ENCODE data around the gene SP2.
A peak's percentile ranks its signal among the peaks of the same experiment; 100 is the strongest.

SP2 gene

GRCh38 chr17:47879028-47879585 is 16.9 kb upstream of the SP2 start:
- H2BK5ac ChIP-seq (ENCODE audit: low read length): no peak overlapping the region
- H4K8ac ChIP-seq (ENCODE audit: low read depth, low read length): no peak overlapping the region
- H3K14ac ChIP-seq (ENCODE audit: low read length): no peak overlapping the region
- no peaks in the 10 kb centered on the region for H3K36me3 ChIP-seq (replicated peaks in 1 of 2; ENCODE audit: control insufficient read depth in 2 of 2, insufficient read depth in 2 of 2, low read length in 2 of 2)
- no peak overlapping the region for H3K18ac ChIP-seq (ENCODE audit: low read length)
- peaks cover 0 to 83% (median 1%) of the 10 kb centered on the region in 3 experiments for H3K27me3 ChIP-seq (ENCODE audit: control insufficient read depth in 3 of 3, insufficient read depth in 3 of 3, low read depth in 1 of 3, low read length in 3 of 3)
- H3K9me3 ChIP-seq (replicated peaks in 1 of 2; ENCODE audit: control insufficient read depth in 2 of 2, insufficient read depth in 1 of 2, low read depth in 1 of 2, low read length in 2 of 2): no peaks in the 10 kb centered on the region
- H2AFZ ChIP-seq (ENCODE audit: low read length): no peak overlapping the region
- no peak overlapping the region for H2AK5ac ChIP-seq (ENCODE audit: low read depth, low read length)
- no peaks in the 10 kb centered on the region for H3K79me1 ChIP-seq (ENCODE audit: low read depth, low read length)
- H3K23ac ChIP-seq (ENCODE audit: low read depth, low read length, poor library complexity): no peak overlapping the region
- DNase-seq (ENCODE audit: low spot score): no peak
- no peak overlapping the region for H3K4ac ChIP-seq (ENCODE audit: low read length)
- H3K4me2 ChIP-seq (ENCODE audit: insufficient read depth, low read length, poor library complexity, severe bottlenecking): no peak overlapping the region
- H2BK120ac ChIP-seq (ENCODE audit: low read depth, low read length): no peak overlapping the region
- H4K91ac ChIP-seq (ENCODE audit: low read depth, low read length, poor library complexity): no peak overlapping the region
- no peak overlapping the region for H3K27ac ChIP-seq (replicated peaks; ENCODE audit: low read length)
- no peak overlapping the region for H3K9ac ChIP-seq (ENCODE audit: low read depth, low read length, poor library complexity)
- no peak overlapping the region for H2BK12ac ChIP-seq (ENCODE audit: low read length)
- no peak overlapping the region for H2BK15ac ChIP-seq (ENCODE audit: low read length)
- no CpG with 5 or more reads among the region's 2 CpGs for WGBS, 2 donors (ENCODE audit: extremely low coverage in 2 of 2, insufficient read length in 2 of 2, insufficient replicate concordance in 1 of 2)
- H3K4me3 ChIP-seq (ENCODE audit: low read length in 2 of 2): no peak overlapping the region
- peaks cover 0 to 10% of the 10 kb centered on the region in 2 donors for H3K4me1 ChIP-seq (ENCODE audit: control insufficient read depth in 2 of 2, insufficient read depth in 1 of 2, low read depth in 1 of 2, low read length in 2 of 2)

- Histone ChIP-seq H2AFZ (ENCODE audit: low read length) (no peak overlapping the region), H3K4me1 (ENCODE audit: control insufficient read depth in 2 of 2, insufficient read depth in 1 of 2, low read depth in 1 of 2, low read length in 2 of 2) (peaks cover 0 to 8% of the 10 kb centered on the region in 2 donors), H4K91ac (ENCODE audit: low read depth, low read length, poor library complexity) (no peak overlapping the region), H2BK15ac (ENCODE audit: low read length) (no peak overlapping the region), H2BK5ac (ENCODE audit: low read length) (no peak overlapping the region), H3K4ac (ENCODE audit: low read length) (no peak overlapping the region), H3K14ac (ENCODE audit: low read length) (no peak overlapping the region), H3K27me3 (ENCODE audit: control insufficient read depth in 3 of 3, insufficient read depth in 3 of 3, low read depth in 1 of 3, low read length in 3 of 3) (peaks cover 0 to 83% (median 0%) of the 10 kb centered on the region in 3 experiments), H2BK12ac (ENCODE audit: low read length) (no peak overlapping the region), H4K8ac (ENCODE audit: low read depth, low read length) (no peak overlapping the region), H2AK5ac (ENCODE audit: low read depth, low read length) (peak overlapping the region; percentile 25), H3K79me1 (ENCODE audit: low read depth, low read length) (no peaks in the 10 kb centered on the region), H3K27ac (replicated peaks; ENCODE audit: low read length) (no peak overlapping the region), H3K23ac (ENCODE audit: low read depth, low read length, poor library complexity) (peak overlapping the region; percentile 34), H3K4me3 (ENCODE audit: low read length in 2 of 2) (no peak overlapping the region), H2BK120ac (ENCODE audit: low read depth, low read length) (no peak overlapping the region), H3K9ac (ENCODE audit: low read depth, low read length, poor library complexity) (no peak overlapping the region), H3K36me3 (replicated peaks in 1 of 2; ENCODE audit: control insufficient read depth in 2 of 2, insufficient read depth in 2 of 2, low read length in 2 of 2) (no peaks in the 10 kb centered on the region), H3K4me2 (ENCODE audit: insufficient read depth, low read length, poor library complexity, severe bottlenecking) (no peak overlapping the region), H3K9me3 (replicated peaks in 1 of 2; ENCODE audit: control insufficient read depth in 2 of 2, insufficient read depth in 1 of 2, low read depth in 1 of 2, low read length in 2 of 2) (no peaks in the 10 kb centered on the region), H3K18ac (ENCODE audit: low read length) (no peak overlapping the region)
- no CpG with 5 or more reads among the region's 8 CpGs for WGBS, 2 donors (ENCODE audit: extremely low coverage in 2 of 2, insufficient read length in 2 of 2, insufficient replicate concordance in 1 of 2)
- no peak for DNase-seq (ENCODE audit: low spot score)
Observed at GRCh38 chr17:47879776-47880454, 16.1 kb upstream of the SP2 start.

- Histone ChIP-seq H4K8ac (ENCODE audit: low read depth, low read length) (no peak overlapping the region), H4K91ac (ENCODE audit: low read depth, low read length, poor library complexity) (no peak overlapping the region), H3K36me3 (replicated peaks in 1 of 2; ENCODE audit: control insufficient read depth in 2 of 2, insufficient read depth in 2 of 2, low read length in 2 of 2) (no peaks in the 10 kb centered on the region), H2BK5ac (ENCODE audit: low read length) (no peak overlapping the region), H3K4me3 (ENCODE audit: low read length in 2 of 2) (no peak overlapping the region), H3K9me3 (replicated peaks in 1 of 2; ENCODE audit: control insufficient read depth in 2 of 2, insufficient read depth in 1 of 2, low read depth in 1 of 2, low read length in 2 of 2) (no peaks in the 10 kb centered on the region), H3K79me1 (ENCODE audit: low read depth, low read length) (no peaks in the 10 kb centered on the region), H2AFZ (ENCODE audit: low read length) (no peak overlapping the region), H2BK15ac (ENCODE audit: low read length) (no peak overlapping the region), H2BK12ac (ENCODE audit: low read length) (no peak overlapping the region), H2BK120ac (ENCODE audit: low read depth, low read length) (no peak overlapping the region), H3K4me2 (ENCODE audit: insufficient read depth, low read length, poor library complexity, severe bottlenecking) (no peak overlapping the region), H3K4me1 (ENCODE audit: control insufficient read depth in 2 of 2, insufficient read depth in 1 of 2, low read depth in 1 of 2, low read length in 2 of 2) (peaks cover 0 to 12% of the 10 kb centered on the region in 2 donors), H3K14ac (ENCODE audit: low read length) (no peak overlapping the region), H2AK5ac (ENCODE audit: low read depth, low read length) (no peak overlapping the region), H3K27me3 (ENCODE audit: control insufficient read depth in 3 of 3, insufficient read depth in 3 of 3, low read depth in 1 of 3, low read length in 3 of 3) (peaks cover 0 to 78% (median 0%) of the 10 kb centered on the region in 3 experiments), H3K27ac (replicated peaks; ENCODE audit: low read length) (no peak overlapping the region), H3K23ac (ENCODE audit: low read depth, low read length, poor library complexity) (no peak overlapping the region), H3K4ac (ENCODE audit: low read length) (no peak overlapping the region), H3K18ac (ENCODE audit: low read length) (no peak overlapping the region), H3K9ac (ENCODE audit: low read depth, low read length, poor library complexity) (no peak overlapping the region)
- no CpG with 5 or more reads among the region's 7 CpGs for WGBS, 2 donors (ENCODE audit: extremely low coverage in 2 of 2, insufficient read length in 2 of 2, insufficient replicate concordance in 1 of 2)
- no peak for DNase-seq (ENCODE audit: low spot score)
Observed at GRCh38 chr17:47882247-47882646, 13.8 kb upstream of the SP2 start.

GRCh38 chr17:47882695-47883588 is 13.1 kb upstream of the SP2 start:
- Histone ChIP-seq H3K36me3 (replicated peaks in 1 of 2; ENCODE audit: control insufficient read depth in 2 of 2, insufficient read depth in 2 of 2, low read length in 2 of 2) (no peaks in the 10 kb centered on the region), H2BK120ac (ENCODE audit: low read depth, low read length) (no peak overlapping the region), H2BK15ac (ENCODE audit: low read length) (no peak overlapping the region), H3K14ac (ENCODE audit: low read length) (no peak overlapping the region), H2BK5ac (ENCODE audit: low read length) (no peak overlapping the region), H3K4me3 (ENCODE audit: low read length in 2 of 2) (no peak overlapping the region), H2BK12ac (ENCODE audit: low read length) (no peak overlapping the region), H3K27me3 (ENCODE audit: control insufficient read depth in 3 of 3, insufficient read depth in 3 of 3, low read depth in 1 of 3, low read length in 3 of 3) (peaks cover 0 to 71% (median 0%) of the 10 kb centered on the region in 3 experiments), H3K4me2 (ENCODE audit: insufficient read depth, low read length, poor library complexity, severe bottlenecking) (no peak overlapping the region), H4K8ac (ENCODE audit: low read depth, low read length) (no peak overlapping the region), H3K18ac (ENCODE audit: low read length) (no peak overlapping the region), H3K9me3 (replicated peaks in 1 of 2; ENCODE audit: control insufficient read depth in 2 of 2, insufficient read depth in 1 of 2, low read depth in 1 of 2, low read length in 2 of 2) (no peaks in the 10 kb centered on the region), H3K23ac (ENCODE audit: low read depth, low read length, poor library complexity) (peak overlapping the region; percentile 71), H3K27ac (replicated peaks; ENCODE audit: low read length) (no peak overlapping the region), H3K4ac (ENCODE audit: low read length) (no peak overlapping the region), H4K91ac (ENCODE audit: low read depth, low read length, poor library complexity) (no peak overlapping the region), H2AFZ (ENCODE audit: low read length) (no peak overlapping the region), H3K9ac (ENCODE audit: low read depth, low read length, poor library complexity) (no peak overlapping the region), H2AK5ac (ENCODE audit: low read depth, low read length) (peak overlapping the region; percentile 47), H3K79me1 (ENCODE audit: low read depth, low read length) (no peaks in the 10 kb centered on the region), H3K4me1 (ENCODE audit: control insufficient read depth in 2 of 2, insufficient read depth in 1 of 2, low read depth in 1 of 2, low read length in 2 of 2) (peaks cover 0 to 12% of the 10 kb centered on the region in 2 donors)
- WGBS, 2 donors (ENCODE audit: extremely low coverage in 2 of 2, insufficient read length in 2 of 2, insufficient replicate concordance in 1 of 2): no CpG with 5 or more reads among the region's 9 CpGs
- no peak for DNase-seq (ENCODE audit: low spot score)
